HG03439 (cell line): Measurements from ENCODE around the gene CCDC146.

ENCODE experiments used
- ATAC-seq: cut with Tn5 transposase; IDR thresholded peaks from one replicate; pipeline ENCODE4 v1.9.1; 2021; ENCODE audit warnings: mild to moderate bottlenecking, moderate library complexity; ENCODE audit not compliant: unreplicated experiment

CCDC146 gene

GRCh38 chr7:77281780-77282478 is 159.5 kb downstream of the CCDC146 start:
- no peak for ATAC-seq

- ATAC-seq, result no peak
These were observed 160.5 kb downstream of the CCDC146 start for GRCh38 chr7:77282897-77283296.

GRCh38 chr7:77284005-77284404 is 161.6 kb downstream of the CCDC146 start:
- ATAC-seq, result no peak

- no peak for ATAC-seq
These were observed 162.2 kb downstream of the CCDC146 start for GRCh38 chr7:77284616-77285015.

GRCh38 chr7:77288676-77289320 is 166.4 kb downstream of the CCDC146 start:
- ATAC-seq, result no peak

GRCh38 chr7:77289387-77289786 is 167.0 kb downstream of the CCDC146 start:
- no peak for ATAC-seq

GRCh38 chr7:77290425-77290824 is 168.0 kb downstream of the CCDC146 start:
- ATAC-seq, result no peak

GRCh38 chr7:77293046-77293445 is 170.6 kb downstream of the CCDC146 start:
- ATAC-seq, result no peak

GRCh38 chr7:77295549-77295948 is 173.1 kb downstream of the CCDC146 start:
- ATAC-seq, result no peak

GRCh38 chr7:77306231-77307067 is 184.0 kb downstream of the CCDC146 start:
- no peak for ATAC-seq

- ATAC-seq, result no peak
These were observed 186.4 kb downstream of the CCDC146 start for GRCh38 chr7:77308792-77309191.

- ATAC-seq, result no peak
These were observed 187.4 kb downstream of the CCDC146 start for GRCh38 chr7:77309714-77310220.

GRCh38 chr7:77310982-77311381 is 188.6 kb downstream of the CCDC146 start:
- ATAC-seq, result no peak

- ATAC-seq, result no peak
These were observed 190.7 kb downstream of the CCDC146 start for GRCh38 chr7:77313085-77313484.

GRCh38 chr7:77313876-77314480 is 191.6 kb downstream of the CCDC146 start:
- ATAC-seq, result no peak

- ATAC-seq, result no peak
These were observed 192.8 kb downstream of the CCDC146 start for GRCh38 chr7:77315182-77315591.

GRCh38 chr7:77316219-77316978 is 194.0 kb downstream of the CCDC146 start:
- ATAC-seq, result no peak

GRCh38 chr7:77318019-77318418 is 195.6 kb downstream of the CCDC146 start:
- no peak for ATAC-seq

GRCh38 chr7:77320137-77320536 is 197.7 kb downstream of the CCDC146 start:
- ATAC-seq, result no peak

GRCh38 chr7:77320714-77321113 is 198.3 kb downstream of the CCDC146 start:
- no peak for ATAC-seq
